ENCODE measurements around the gene LYZL6.
"Not testable (repeated sequence)": the region's sequence is repeated elsewhere in the genome, so short reads cannot be mapped to it uniquely, and the experiment has no call there.

Gene LYZL6

GRCh38 chr17:35906191-35906925 is 37.2 kb downstream of the LYZL6 start:
- no peak for DNase-seq

DNA sequence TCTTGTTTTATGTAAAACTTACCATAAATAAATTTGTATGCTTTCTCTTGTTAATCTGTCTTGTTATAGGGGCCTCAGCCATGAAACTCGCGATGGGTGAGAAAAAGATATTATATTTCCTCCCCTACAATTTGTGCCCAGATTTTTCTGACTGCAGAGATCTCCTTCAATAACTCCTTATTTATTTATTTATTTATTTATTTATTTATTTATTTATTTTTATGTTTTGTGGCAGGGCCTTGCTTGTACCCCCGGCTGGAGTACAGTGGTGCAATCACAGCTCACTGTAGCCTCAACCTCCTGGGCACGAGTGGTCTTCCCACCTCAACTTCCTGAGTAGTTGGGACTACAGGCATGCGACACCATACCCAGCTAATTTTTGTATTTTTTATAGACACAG is 40.1 kb downstream of the LYZL6 start:
- no peak for DNase-seq

GRCh38 chr17:35901631-35902175 is 41.8 kb downstream of the LYZL6 start:
- DNase-seq = no peak

GRCh38 chr17:35900708-35901480 is 42.6 kb downstream of the LYZL6 start:
- DNase-seq = no peak

GRCh38 chr17:35900280-35900679 is 43.2 kb downstream of the LYZL6 start:
- no peak for DNase-seq

DNA sequence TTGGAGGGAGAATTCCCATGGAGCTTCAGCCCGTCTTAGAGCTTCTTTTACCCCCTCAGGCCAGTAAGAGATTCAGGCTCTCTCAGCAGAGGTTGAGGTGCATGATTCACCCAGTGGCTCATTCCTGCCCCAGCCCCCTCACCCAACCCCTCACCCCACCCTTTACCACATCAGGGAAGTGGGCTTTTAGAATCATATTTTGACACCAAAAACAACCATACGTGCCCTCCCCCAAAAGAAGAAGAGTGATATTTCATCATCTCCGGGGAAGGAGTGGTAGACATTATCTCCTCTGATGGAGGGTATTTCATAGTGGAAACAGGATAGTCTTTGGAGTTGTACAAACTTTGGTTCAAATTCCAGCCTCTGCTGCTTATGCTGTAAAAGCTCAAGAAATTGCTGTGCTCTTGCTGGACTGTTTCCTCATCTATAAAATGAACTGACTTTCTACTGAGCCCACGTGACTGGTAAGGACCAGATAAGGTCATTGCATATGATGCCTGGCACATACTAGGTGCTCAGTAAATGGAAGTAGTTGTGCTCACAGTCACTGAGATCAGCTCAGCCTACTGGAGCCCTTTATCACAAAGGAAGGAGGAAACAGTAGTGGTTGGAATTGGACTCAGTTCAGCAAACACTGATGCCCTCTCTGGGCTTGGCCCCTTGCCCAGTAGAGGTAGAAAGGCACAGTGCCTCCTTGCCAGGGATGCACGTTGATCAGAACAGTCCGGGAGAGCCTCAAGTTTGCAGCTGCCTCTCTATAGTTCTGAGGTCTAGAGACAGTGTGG is 45.0 kb downstream of the LYZL6 start:
- DNase-seq = no peak

DNA sequence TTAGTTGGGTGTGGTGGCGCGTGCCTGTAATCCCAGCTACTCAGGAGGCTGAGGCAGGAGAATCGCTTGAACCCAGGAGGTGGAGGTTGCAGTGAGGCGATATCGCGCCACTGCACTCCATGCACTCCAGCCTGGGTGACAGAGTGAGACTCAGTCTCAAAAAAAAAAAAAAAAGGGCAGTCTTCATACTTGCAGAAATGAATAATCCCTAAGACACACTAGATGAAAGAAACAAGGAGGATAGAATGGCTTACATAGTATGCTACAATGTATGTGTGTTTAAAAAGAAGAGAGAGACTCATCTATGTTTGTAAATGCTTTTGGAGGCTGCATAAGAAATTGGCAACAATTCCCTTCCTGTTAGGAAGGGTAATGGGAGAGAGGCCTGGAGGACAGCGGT is 45.7 kb downstream of the LYZL6 start:
- not testable (repeated sequence) for DNase-seq

DNA sequence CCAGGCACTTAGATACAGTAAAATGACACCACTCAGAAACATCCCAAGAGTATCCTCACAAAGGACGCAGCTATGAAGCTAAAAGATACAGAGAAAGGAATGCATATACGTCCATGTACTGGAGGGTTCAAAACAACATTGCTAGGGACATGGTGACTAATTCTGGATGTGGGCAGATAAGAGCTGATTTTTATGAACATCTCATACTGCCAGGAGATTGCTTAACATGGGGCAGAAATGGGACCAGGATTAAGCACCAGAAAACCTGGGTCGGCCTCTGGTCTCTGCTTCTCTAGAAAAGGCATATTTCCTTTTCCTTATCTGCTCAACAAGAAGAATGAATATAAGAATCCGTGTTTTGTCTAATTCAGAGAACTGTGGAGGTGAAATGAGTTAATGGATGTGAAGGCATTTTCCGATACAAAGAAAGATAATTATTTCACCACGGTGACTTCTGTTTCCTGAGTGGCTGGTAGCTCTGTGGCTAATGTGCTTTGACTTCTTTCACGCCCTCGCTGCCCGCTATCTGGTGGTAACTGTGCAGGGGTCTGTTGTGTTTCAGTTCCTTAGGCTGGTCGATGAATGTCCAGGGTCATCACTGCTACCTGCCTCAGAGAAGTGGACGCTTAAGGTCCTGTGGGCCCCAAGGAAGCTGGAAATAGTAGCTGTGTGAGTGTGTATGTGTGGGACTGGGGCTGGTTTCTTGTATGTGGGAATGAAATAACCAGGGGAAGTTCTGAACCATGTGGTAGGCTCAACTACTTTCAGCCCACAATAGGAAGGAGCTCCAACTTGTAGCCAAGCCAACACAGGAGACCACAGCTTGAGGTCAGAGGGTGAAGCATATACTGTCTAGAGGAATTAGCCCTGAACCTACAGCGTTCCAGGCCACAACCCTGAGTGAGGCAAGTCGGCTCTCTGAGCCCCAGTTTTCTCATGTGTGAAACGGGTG is 47.6 kb downstream of the LYZL6 start:
- no peak for DNase-seq

DNA sequence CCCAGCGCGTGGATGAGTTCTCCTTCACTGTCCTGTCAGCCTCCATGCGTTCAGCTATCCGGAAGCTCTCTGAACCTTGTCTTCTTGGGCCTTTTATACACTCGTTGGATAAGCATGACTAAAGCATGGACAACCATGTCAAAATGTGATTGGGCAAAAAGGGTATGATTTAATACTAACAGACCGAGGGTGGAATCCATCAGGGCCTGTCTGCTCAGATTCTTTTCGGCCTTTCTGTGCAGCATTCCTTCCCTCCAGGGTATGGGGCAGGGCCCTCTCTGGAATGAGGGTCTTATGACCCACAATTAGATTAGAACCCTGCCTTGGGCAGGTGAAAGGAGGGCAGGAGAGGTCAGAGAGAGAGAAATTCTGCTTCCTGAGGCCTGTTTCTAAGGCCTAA is 49.3 kb downstream of the LYZL6 start:
- DNase-seq = no peak

GRCh38 chr17:35893751-35894150 is 49.8 kb downstream of the LYZL6 start:
- no peak for DNase-seq

- DNase-seq = no peak
Measured at GRCh38 chr17:35892091-35893035, 51.1 kb downstream of the LYZL6 start.

DNA sequence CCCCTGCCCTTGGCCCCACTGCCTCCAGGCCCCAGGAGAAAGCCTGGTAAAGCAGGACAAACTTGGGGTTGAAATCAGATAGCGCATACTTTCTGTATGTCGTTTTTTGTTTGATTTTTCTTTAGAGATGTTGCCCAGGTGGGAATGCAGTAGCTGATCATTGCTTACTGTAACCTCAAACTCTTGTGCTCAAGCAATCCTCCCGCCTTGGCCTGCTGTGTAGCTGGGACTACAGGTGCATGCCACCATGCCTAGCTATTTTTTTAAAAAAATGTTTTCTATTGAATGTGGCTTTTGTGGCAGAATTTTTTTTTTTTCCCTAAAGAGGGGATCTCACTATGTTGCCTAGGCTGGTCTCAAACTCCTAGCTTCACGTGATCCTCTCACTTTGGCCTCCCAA is 52.2 kb downstream of the LYZL6 start:
- DNase-seq = no peak

- no peak for DNase-seq
Measured at GRCh38 chr17:35890774-35891155, 52.7 kb downstream of the LYZL6 start.

DNA sequence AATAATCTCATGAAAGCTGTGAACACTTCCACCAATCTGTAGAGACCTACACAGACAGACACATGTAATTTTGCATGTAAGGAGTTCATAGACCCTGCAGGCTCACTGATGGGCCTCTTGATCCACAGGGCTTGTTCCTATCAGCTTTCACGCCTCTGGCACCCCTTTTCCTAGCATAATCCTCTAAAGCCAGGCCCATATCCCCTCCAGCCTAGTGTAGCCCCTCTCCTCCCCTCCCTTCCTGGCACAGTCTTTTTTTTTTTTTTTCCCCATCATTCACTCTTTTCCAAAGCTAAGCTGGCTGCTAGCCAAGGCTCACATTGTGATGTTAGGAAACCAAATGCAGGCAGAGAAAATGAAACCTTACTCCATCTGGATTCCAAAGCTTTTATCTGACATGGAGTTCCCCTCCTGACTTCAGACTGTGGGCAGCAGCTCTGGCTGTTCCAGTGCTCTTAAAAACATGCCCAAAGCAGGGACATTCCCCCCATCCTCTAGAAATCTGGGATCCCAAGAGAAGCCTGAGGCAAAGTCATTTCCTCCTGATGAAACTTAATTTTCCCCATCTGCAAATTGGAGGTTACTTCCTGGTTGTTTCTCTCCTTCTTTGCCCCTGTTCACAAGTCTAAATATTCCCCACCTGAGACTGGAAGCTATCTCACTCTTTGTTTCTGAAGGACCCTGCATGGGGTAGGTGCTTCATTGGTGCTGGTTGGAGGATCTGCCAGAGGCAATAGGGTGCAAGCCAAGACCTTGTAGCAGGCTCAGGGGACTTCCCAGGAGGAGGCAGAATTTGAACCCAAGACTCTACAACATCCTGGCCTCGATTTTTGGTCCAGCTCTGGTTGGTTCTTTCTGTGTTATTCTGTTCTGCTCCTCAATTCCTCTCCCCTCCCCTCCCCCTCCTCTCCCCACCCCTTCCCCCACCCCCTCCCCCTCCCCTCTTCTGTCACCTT is 53.4 kb downstream of the LYZL6 start:
- DNase-seq = no peak

DNA sequence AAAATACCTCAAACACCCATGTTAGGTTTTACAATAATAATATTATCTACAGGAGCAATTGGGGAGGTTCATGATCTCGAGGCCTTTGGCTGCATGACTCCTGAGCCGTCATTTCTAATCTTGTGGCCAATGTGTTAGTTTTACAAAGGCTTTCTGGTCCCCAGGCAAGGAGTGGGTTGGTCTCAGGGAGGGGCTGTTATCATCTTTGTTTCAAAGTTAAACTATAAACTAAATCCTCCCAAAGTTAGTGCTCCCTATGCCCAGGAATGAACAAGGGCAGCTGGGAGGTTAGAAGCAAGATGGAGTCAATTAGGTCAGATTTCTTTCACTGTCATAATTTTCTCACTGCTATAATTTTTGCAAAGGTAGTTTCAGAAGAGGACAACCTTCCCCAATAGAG is 54.3 kb downstream of the LYZL6 start:
- DNase-seq = no peak

All from NCI-H1048 (cell line).